SKM-1 treated with dmso at 0.1 percent for 144 hours (cell line): ENCODE measurements around the gene NSUN3.

Source experiments
- DNase-seq: peaks from one replicate; lab custom pipeline; 2025; ENCODE audit not compliant: unreplicated experiment; lab: John Stamatoyannopoulos, UW

NSUN3 gene

DNA sequence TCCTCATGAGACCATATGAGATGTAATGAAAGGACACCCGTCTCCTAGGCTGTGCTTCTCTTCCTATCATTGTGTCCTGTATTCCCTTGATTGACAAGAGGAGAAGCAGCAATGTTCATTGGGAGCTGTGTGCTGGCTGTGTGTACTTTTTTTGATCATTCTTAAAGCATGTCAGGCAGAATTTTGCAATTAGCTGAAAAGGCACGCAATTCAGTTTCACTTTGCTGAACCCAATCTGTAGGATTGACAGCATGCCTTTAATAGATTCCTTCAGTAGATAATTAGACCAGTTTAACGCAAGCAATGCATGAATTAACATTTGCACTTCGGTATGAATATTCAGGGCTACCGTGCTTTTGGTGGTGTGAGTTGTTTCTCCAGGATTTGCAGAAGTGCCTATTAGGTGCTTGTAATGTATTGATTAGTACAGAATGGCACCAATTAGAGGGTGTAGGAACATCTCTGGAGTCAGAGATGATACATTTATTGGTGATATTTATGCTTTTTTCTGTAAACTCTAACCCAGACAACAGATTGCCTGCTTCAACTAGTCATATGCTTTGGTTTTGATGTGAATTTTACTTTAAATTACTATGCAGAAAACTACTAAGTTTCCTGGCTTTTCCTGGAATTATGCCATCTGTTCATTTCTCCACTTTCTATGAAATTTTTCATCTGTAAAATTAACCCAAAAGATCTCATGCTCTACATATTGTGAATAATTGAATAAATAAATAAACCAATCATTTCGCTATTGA, 114.3 kb downstream of the NSUN3 start:
- DNase-seq, result no peak
